Tibial nerve (tissue), 4 donors: ENCODE results near the gene SMAD1. TPM values are rescaled to one million over a fixed set of nuclear protein-coding genes. Genes with fewer than 3 reads are reported as not detected.
A peak's percentile ranks its signal among the peaks of the same experiment; 100 is the strongest.

Experiments used
- DNase-seq, 2 donors: peaks; one replicate each; pipeline ENCODE4 v3.0.0-alpha.2; 2019; ENCODE audit warnings: low spot score in 2 of 2
- H3K27ac ChIP-seq, 4 donors: fragments of 200-600 bp; sonication (generic) in 3 of 4; one replicate each; pipeline ENCODE4 v1.5.1; 2017 to 2019; ENCODE audit warnings: mild to moderate bottlenecking in 1 of 4
- H3K27me3 ChIP-seq, 2 donors: fragments of 200-600 bp; sonication (generic) in 1 of 2; one replicate each; pipeline versions ENCODE4 v1.5.1 to v1.6.0; 2017 to 2019
- H3K36me3 ChIP-seq, 3 donors: fragments of 200-600 bp; sonication (generic); one replicate each; pipeline ENCODE4 v1.5.1; 2018 to 2019
- H3K4me1 ChIP-seq, 4 donors: fragments of 200-600 bp; sonication (generic) in 3 of 4; one replicate each; pipeline ENCODE4 v1.5.1; 2017 to 2019
- H3K4me3 ChIP-seq, 4 donors: fragments of 200-600 bp; sonication (generic) in 3 of 4; one replicate each; pipeline ENCODE4 v1.5.1; 2017 to 2019; ENCODE audit warnings: mild to moderate bottlenecking in 1 of 4, moderate library complexity in 1 of 4
- H3K9me3 ChIP-seq, 4 donors: fragments of 200-600 bp; sonication (generic) in 3 of 4; one replicate each; pipeline ENCODE4 v1.5.1; 2017 to 2019
- EP300 ChIP-seq, 2 donors: sonication (generic); formaldehyde crosslinking; IDR thresholded peaks; one replicate each; pipeline ENCODE4 v1.6.1; 2017; ENCODE audit warnings: antibody characterized with exemption in 2 of 2, mild to moderate bottlenecking in 1 of 2
- POLR2A ChIP-seq, 2 donors: fragments of 450-650 bp; IDR thresholded peaks; one replicate each; pipeline ENCODE4 v1.6.1; 2017; ENCODE audit warnings: antibody characterized with exemption in 2 of 2, mild to moderate bottlenecking in 2 of 2, moderate library complexity in 2 of 2
- WGBS, 2 donors: methylation state at CpG; one replicate each; pipeline ENCODE4 v1.1.5; 2018; 5-methylcytosine and 5-hydroxymethylcytosine counted together
- total RNA-seq, 4 donors: library from RNA; depleted of rRNA; stranded (reverse); fragments of >200 nt; gene quantifications; one replicate each; pipeline ENCODE4 v1.1.0, GENCODE V29; 2016
- TF ChIP-seq, protein P1 (sequence below), 5 experiments: fragments of 200-600 bp in 3 of 5; fragments of 450-650 bp in 2 of 5; sonication (generic) in 3 of 5; IDR thresholded peaks; one replicate each; pipeline ENCODE4 v1.5.1; 2016 to 2019; ENCODE audit warnings: antibody characterized with exemption in 5 of 5, mild to moderate bottlenecking in 3 of 5, moderate library complexity in 2 of 5

Gene SMAD1
- total RNA-seq, 4 donors from 2014 or later, result 23.8 to 48.6 (median 34.9) TPM

DNA sequence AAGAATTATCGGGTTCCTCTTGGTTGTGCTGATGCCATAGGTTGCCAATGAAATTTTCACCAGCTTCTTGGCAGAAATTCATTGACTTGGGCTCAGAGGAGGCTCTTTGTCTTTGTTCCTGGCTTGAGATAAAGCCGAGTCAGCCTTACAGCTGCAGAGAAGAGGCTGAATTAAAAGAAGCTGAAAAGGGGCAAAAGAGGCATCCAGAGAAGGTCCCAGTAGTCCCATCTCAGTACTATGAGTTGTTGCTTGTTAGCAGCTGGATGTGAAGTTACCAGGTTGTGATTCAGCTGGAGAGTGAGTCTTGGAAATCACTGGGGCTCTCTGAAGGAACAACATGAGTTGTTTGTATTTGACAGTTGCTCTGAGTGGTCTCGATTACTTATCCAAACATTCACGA is 59.7 kb downstream of the SMAD1 start:
- H3K27me3 ChIP-seq, result no peaks in the 10 kb centered on the region
- DNase-seq, result no peak
- peaks cover 0 to 7% (median 0%) of the 10 kb centered on the region in 3 donors for H3K36me3 ChIP-seq
- H3K4me1 ChIP-seq, result peaks cover 0 to 62% (median 11%) of the 10 kb centered on the region in 4 donors
- no peaks in the 10 kb centered on the region for H3K9me3 ChIP-seq
- H3K4me3 ChIP-seq, result no peak overlapping the region
- no peak overlapping the region for H3K27ac ChIP-seq
- 38 to 44% methylated on average over 4 of the region's 4 CpGs for WGBS, 2 donors
- TF ChIP-seq POLR2A (IDR thresholded peaks at IDR 0.05), result no peak
- TF ChIP-seq EP300 (IDR thresholded peaks at IDR 0.05), result no peak
- TF ChIP-seq, protein P1, sequence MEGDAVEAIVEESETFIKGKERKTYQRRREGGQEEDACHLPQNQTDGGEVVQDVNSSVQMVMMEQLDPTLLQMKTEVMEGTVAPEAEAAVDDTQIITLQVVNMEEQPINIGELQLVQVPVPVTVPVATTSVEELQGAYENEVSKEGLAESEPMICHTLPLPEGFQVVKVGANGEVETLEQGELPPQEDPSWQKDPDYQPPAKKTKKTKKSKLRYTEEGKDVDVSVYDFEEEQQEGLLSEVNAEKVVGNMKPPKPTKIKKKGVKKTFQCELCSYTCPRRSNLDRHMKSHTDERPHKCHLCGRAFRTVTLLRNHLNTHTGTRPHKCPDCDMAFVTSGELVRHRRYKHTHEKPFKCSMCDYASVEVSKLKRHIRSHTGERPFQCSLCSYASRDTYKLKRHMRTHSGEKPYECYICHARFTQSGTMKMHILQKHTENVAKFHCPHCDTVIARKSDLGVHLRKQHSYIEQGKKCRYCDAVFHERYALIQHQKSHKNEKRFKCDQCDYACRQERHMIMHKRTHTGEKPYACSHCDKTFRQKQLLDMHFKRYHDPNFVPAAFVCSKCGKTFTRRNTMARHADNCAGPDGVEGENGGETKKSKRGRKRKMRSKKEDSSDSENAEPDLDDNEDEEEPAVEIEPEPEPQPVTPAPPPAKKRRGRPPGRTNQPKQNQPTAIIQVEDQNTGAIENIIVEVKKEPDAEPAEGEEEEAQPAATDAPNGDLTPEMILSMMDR (IDR thresholded peaks at IDR 0.05), result no peak

DNA sequence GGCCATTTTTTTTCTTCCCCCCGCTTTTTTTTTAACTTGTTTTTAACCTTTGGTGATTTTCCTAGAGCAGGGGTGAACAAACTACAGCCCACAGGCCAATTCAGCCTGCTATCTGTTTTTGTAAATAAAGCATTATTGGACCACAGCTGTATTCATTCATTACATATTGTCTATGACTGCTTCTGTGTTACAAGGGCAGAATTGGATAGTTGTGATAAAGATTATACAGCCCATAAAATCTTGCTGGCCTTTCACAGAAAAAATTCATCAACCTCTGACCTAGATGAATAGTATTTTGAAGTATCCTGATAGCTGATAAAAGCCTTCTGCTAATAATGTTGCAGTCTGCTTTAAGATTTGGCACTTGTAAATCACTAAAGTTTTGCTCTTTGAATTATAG is 63.4 kb downstream of the SMAD1 start:
- no peaks in the 10 kb centered on the region for H3K9me3 ChIP-seq
- no peak overlapping the region for H3K4me3 ChIP-seq
- no peak for DNase-seq
- peaks cover 0 to 12% (median 0%) of the 10 kb centered on the region in 3 donors for H3K36me3 ChIP-seq
- 30 to 37% methylated on average over 1 of the region's 1 CpG for WGBS, 2 donors
- no peaks in the 10 kb centered on the region for H3K27me3 ChIP-seq
- TF ChIP-seq EP300 (IDR thresholded peaks at IDR 0.05) (no peak), POLR2A (IDR thresholded peaks at IDR 0.05) (no peak)
- TF ChIP-seq, protein P1 (IDR thresholded peaks at IDR 0.05), result no peak
- H3K4me1 ChIP-seq, result peaks cover 0 to 45% (median 9%) of the 10 kb centered on the region in 4 donors
- H3K27ac ChIP-seq, result peak overlapping the region in 1 of 4 donors; percentile 21

DNA sequence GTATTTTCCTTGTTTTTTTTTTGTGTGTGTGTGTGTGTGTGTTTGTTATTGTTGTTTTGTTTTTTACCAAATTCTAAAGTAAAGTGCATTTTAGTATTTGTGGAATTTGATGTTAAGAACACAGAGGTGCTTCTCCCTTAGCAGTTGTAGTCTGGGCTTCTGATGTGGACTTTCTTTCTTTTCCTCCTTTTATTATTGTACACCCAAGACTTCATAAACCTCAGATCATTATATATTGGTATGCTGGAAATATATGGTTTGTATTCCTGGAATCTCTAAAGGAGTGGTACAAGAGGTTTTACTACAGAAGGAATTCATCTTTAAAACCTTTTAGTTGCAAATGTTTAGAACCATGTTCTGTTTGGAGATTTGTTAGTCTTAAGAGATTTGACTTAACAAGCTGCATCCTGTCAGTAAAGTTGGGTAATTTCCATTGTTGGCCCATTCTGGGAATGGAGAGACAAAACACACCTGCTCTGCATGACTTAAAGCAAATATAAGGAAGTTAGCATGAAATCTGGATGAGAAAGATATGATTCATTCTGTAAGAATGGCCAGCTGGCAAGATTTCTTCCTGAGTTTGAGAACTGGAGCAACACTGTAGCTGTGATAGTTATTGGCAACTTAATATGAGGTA is 64.0 kb downstream of the SMAD1 start:
- no peak for DNase-seq
- TF ChIP-seq, protein P1 (IDR thresholded peaks at IDR 0.05), result no peak
- TF ChIP-seq EP300 (IDR thresholded peaks at IDR 0.05), result peak; percentile 24 to 75
- H3K36me3 ChIP-seq, result peaks cover 0 to 12% (median 0%) of the 10 kb centered on the region in 3 donors

DNA sequence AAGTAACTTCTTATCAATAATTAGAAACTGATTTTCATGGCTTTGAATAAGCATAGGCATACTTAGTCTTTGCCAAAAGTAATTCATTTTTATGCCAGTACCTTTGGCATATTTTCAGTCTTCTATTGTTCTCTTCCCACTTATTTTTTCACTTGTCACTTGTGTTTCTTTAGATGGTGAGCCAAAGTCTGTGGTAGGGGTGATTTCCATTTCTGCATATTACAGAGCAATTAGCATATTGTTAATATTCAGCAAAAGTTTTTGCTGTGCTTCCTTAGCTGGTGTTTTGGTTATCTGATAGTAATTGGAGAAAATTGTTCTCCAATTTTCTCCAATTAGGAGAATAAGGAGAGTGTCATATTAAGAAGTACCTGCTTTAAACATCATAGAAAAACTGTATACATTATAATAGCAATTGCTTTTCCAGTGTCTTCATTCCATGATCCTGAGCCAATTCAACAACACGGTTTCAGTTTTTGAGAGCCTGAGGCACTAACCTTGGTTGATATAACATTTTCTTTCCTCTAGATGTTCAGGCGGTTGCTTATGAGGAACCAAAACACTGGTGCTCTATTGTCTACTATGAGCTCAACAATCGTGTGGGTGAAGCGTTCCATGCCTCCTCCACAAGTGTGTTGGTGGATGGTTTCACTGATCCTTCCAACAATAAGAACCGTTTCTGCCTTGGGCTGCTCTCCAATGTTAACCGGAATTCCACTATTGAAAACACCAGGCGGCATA is 64.7 kb downstream of the SMAD1 start:
- H3K36me3 ChIP-seq, result peaks cover 0 to 12% (median 0%) of the 10 kb centered on the region in 3 donors
- H3K27ac ChIP-seq, result peak overlapping the region in 1 of 4 donors; percentile 57
- no peak overlapping the region for H3K4me3 ChIP-seq
- 34 to 38% methylated on average over 7 of the region's 7 CpGs for WGBS, 2 donors
- H3K27me3 ChIP-seq, result no peaks in the 10 kb centered on the region
- peaks cover 0 to 38% (median 6%) of the 10 kb centered on the region in 4 donors for H3K4me1 ChIP-seq
- no peak for DNase-seq
- TF ChIP-seq EP300 (IDR thresholded peaks at IDR 0.05), result peak in 1 of 2 donors; percentile 43
- TF ChIP-seq, protein P1 (IDR thresholded peaks at IDR 0.05), result no peak
- H3K9me3 ChIP-seq, result no peaks in the 10 kb centered on the region

More for the DNA sequence above, 64.0 kb downstream of the SMAD1 start:
- H3K4me3 ChIP-seq, result no peak overlapping the region
- peaks cover 0 to 45% (median 9%) of the 10 kb centered on the region in 4 donors for H3K4me1 ChIP-seq
- H3K9me3 ChIP-seq, result no peaks in the 10 kb centered on the region
- H3K27me3 ChIP-seq, result no peaks in the 10 kb centered on the region
- peak overlapping the region in 1 of 4 donors; percentile 57 for H3K27ac ChIP-seq

DNA sequence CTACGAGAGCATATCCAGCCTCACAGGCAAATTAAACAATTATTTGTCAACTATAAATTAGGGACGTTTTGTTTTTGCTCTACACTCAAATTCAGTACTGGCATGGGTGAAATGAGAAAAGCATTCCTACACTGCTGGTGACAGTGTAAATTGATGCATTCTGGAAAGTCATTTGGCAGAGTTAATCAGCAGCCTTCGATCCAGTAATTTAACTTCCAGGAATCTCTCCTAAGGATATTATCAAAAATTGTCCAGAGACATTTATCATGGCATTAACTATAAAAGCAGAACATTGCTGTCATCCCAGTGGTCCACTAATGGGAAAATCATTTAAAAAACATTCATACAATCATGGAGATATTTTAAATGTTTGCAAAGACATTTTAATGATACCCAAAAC is 70.0 kb downstream of the SMAD1 start:
- Histone ChIP-seq H3K4me3 (no peak overlapping the region), H3K4me1 (peaks cover 0 to 4% (median 1%) of the 10 kb centered on the region in 4 donors), H3K9me3 (no peaks in the 10 kb centered on the region), H3K27me3 (no peaks in the 10 kb centered on the region), H3K36me3 (peaks cover 0 to 21% (median 0%) of the 10 kb centered on the region in 3 donors), H3K27ac (no peak overlapping the region)
- WGBS, 2 donors, result 63 to 69% methylated on average over 3 of the region's 3 CpGs
- DNase-seq, result no peak
- TF ChIP-seq POLR2A (IDR thresholded peaks at IDR 0.05) (no peak), EP300 (IDR thresholded peaks at IDR 0.05) (no peak)
- TF ChIP-seq, protein P1 (IDR thresholded peaks at IDR 0.05), result no peak
